ENCODE measurements around the gene STRBP.

- no peak for TF ChIP-seq POLR2A (IDR thresholded peaks at IDR 0.05)
- no peak for TF ChIP-seq CTCF (IDR thresholded peaks at IDR 0.05)
These were observed 32.9 kb downstream of the STRBP start for GRCh38 chr9:123235448-123235847.

All from testis (tissue), 2 donors.